ENCODE results near the gene STIM1. TPM values are rescaled to one million over a fixed set of nuclear protein-coding genes. Genes with fewer than 3 reads are reported as not detected.
"Not testable (repeated sequence)": the region's sequence is repeated elsewhere in the genome, so short reads cannot be mapped to it uniquely, and the experiment has no call there.

STIM1 gene
- total and polyA plus RNA-seq, 2 experiments from 2014 or later = 16.1 to 60.0 TPM

- H3K27ac ChIP-seq = no peak overlapping the region
- H3K4me3 ChIP-seq = no peak overlapping the region
- H3K9me3 ChIP-seq (ENCODE audit: low read depth) = no peaks in the 10 kb centered on the region
- no peak for DNase-seq (ENCODE audit: low read depth in 1 of 2, low spot score in 1 of 2)
- no peaks in the 10 kb centered on the region for H3K4me1 ChIP-seq (ENCODE audit: low read depth)
- TF ChIP-seq CTCF (IDR thresholded peaks at IDR 0.05; ENCODE audit: low read depth, low read length) = no peak
- H3K36me3 ChIP-seq = no peaks in the 10 kb centered on the region
- H3K27me3 ChIP-seq = no peaks in the 10 kb centered on the region
Observed at GRCh38 chr11:4041731-4042391, 186.4 kb downstream of the STIM1 start.

- Histone ChIP-seq H3K27me3 (no peaks in the 10 kb centered on the region), H3K27ac (peak overlapping the region; percentile 28), H3K4me3 (no peak overlapping the region), H3K36me3 (no peaks in the 10 kb centered on the region), H3K4me1 (ENCODE audit: low read depth) (no peaks in the 10 kb centered on the region), H3K9me3 (ENCODE audit: low read depth) (no peaks in the 10 kb centered on the region)
- peak in 1 of 2 donors; percentile 40 for DNase-seq (ENCODE audit: low read depth in 1 of 2, low spot score in 1 of 2)
- TF ChIP-seq CTCF (IDR thresholded peaks at IDR 0.05; ENCODE audit: low read depth, low read length) = no peak
Observed at GRCh38 chr11:4044976-4045646, 189.6 kb downstream of the STIM1 start.

DNA sequence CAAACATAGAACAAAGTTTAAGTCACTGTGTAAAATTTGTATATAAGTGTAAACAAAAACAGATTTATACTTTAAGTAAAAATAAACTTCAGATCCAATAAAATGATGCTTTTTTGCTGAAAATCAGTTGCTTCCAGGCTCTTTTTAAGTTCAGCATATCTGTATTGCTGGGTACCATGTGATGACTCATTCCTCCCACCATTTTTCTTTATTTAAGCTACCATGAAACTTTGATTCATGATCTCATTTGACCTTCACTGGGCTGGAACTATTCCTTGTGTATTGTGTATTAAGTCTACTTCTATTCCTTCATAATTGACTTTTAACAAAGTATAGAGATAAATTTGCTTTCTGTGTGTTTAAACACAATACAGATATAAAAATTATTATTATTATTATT lies 192.9 kb downstream of the STIM1 start:
- H3K36me3 ChIP-seq = no peaks in the 10 kb centered on the region
- TF ChIP-seq CTCF (IDR thresholded peaks at IDR 0.05; ENCODE audit: low read depth, low read length) = no peak
- no peaks in the 10 kb centered on the region for H3K27me3 ChIP-seq
- no peak overlapping the region for H3K4me3 ChIP-seq
- H3K4me1 ChIP-seq (ENCODE audit: low read depth) = no peaks in the 10 kb centered on the region
- H3K27ac ChIP-seq = no peak overlapping the region
- no peaks in the 10 kb centered on the region for H3K9me3 ChIP-seq (ENCODE audit: low read depth)
- DNase-seq (ENCODE audit: low read depth in 1 of 2, low spot score in 1 of 2) = no peak

DNA sequence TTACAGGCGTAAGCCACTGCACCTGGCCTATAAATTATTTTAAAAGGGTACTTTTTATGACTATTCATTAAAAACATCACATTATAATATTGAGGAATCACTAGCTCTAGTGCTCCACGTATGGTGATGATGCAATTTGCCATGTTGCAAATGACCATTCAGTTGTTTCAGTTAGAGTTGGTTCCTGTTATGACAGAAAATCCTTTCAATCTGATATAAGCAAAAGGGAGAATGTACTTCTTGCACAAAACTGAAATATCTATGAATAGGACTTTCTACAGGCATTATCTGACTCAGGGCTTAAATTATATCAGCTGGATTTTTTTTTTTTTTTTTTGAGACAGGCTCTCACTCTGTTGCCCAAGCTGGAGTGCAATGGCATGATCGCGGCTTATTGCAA lies 193.5 kb downstream of the STIM1 start:
- no peaks in the 10 kb centered on the region for H3K4me1 ChIP-seq (ENCODE audit: low read depth)
- no peaks in the 10 kb centered on the region for H3K36me3 ChIP-seq
- TF ChIP-seq CTCF (IDR thresholded peaks at IDR 0.05; ENCODE audit: low read depth, low read length) = no peak
- no peak overlapping the region for H3K27ac ChIP-seq
- no peaks in the 10 kb centered on the region for H3K27me3 ChIP-seq
- H3K4me3 ChIP-seq = no peak overlapping the region
- DNase-seq (ENCODE audit: low read depth in 1 of 2, low spot score in 1 of 2) = no peak
- no peaks in the 10 kb centered on the region for H3K9me3 ChIP-seq (ENCODE audit: low read depth)

DNA sequence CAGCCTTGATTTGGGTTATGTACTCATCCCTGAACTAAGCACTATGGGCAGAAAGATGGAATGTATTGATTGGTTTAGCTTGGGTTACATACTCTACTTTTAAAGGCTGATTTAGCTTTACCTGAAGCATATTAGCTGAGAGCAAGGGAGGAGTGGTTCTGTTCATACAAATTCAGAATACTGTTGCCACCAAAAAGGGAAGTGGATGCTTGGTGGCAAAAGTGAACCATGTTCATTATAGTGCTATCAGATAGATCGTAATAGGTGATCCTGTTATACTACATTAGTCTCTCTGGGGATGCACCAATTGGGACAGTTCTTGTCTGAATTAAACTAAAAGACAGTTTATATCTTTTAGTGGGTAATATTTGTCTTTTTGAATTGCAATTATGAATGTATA lies 194.7 kb downstream of the STIM1 start:
- H3K9me3 ChIP-seq (ENCODE audit: low read depth) = no peaks in the 10 kb centered on the region
- no peaks in the 10 kb centered on the region for H3K27me3 ChIP-seq
- H3K27ac ChIP-seq = no peak overlapping the region
- H3K36me3 ChIP-seq = no peaks in the 10 kb centered on the region
- no peaks in the 10 kb centered on the region for H3K4me1 ChIP-seq (ENCODE audit: low read depth)
- TF ChIP-seq CTCF (IDR thresholded peaks at IDR 0.05; ENCODE audit: low read depth, low read length) = no peak
- DNase-seq (ENCODE audit: low read depth in 1 of 2, low spot score in 1 of 2) = no peak
- H3K4me3 ChIP-seq = no peak overlapping the region

DNA sequence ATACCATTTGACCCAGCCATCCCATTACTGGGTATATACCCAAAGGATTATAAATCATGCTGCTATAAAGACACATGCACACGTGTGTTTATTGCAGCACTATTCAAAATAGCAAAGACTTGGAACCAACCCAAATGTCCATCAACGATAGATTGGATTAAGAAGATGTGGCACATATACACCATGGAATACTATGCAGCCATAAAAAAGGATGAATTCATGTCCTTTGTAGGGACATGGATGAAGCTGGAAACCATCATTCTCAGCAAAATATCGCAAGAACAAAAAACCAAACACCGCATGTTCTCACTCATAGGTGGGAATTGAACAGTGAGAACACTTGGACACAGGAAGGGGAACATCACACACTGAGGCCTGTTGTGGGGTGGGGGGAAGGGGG lies 197.7 kb downstream of the STIM1 start:
- not testable (repeated sequence) for H3K27ac ChIP-seq; H3K9me3 ChIP-seq (ENCODE audit: low read depth); H3K4me3 ChIP-seq; H3K4me1 ChIP-seq (ENCODE audit: low read depth); H3K27me3 ChIP-seq; H3K36me3 ChIP-seq; DNase-seq (ENCODE audit: low read depth in 1 of 2, low spot score in 1 of 2)

All from cardiac muscle cell (in vitro differentiated cells and primary cell).